Stomach (tissue), 4 donors: ENCODE data around the gene MZT2B.
A peak's percentile ranks its signal among the peaks of the same experiment; 100 is the strongest.

ENCODE experiments used
- POLR2AphosphoS5 ChIP-seq, 3 donors: sonication (generic); formaldehyde crosslinking; IDR thresholded peaks; one replicate each; pipeline ENCODE4 v1.6.1; 2016; ENCODE audit warnings: antibody characterized with exemption in 3 of 3
- TF ChIP-seq, protein P1 (sequence below), 7 experiments: fragments of 450-650 bp in 4 of 7; fragments of 200-600 bp in 3 of 7; sonication (generic) in 3 of 7; IDR thresholded peaks; one replicate each; pipeline ENCODE4 v1.5.1; 2016 to 2019; ENCODE audit warnings: antibody characterized with exemption in 7 of 7, control low read depth in 2 of 7, mild to moderate bottlenecking in 1 of 7

DNA sequence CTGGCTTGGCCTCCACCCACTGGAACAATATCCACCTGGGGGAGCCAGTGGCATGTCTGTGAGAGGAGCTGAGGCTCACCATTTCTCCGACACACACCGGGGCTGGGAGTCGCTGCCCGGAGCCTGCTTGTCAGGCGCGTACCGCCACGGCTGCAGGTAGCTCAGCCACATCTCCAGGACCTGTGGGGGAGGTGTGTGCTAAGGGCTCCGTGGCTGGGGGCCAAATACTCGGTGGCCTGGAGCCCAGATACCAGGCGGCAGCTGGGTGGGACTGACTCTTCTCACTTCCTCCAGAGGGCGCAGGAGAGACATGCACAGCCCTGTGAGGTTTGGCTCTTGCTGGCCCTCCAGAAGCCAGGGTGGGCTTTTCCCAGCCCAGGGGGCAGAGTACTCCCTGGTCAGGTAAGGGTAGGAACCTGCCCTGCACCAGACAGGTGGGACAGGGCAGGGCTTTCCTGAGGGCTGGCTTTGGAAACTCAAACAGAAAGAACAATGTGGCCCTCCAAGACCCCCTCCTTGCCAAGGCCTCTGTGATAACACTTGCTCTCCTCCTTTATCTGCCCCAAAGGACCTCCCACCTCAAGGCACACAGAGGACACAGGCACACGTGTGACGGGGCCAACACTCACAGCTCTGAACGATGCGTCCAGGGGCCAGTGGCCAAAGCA, 26.0 kb upstream of the MZT2B start:
- TF ChIP-seq, protein P1, sequence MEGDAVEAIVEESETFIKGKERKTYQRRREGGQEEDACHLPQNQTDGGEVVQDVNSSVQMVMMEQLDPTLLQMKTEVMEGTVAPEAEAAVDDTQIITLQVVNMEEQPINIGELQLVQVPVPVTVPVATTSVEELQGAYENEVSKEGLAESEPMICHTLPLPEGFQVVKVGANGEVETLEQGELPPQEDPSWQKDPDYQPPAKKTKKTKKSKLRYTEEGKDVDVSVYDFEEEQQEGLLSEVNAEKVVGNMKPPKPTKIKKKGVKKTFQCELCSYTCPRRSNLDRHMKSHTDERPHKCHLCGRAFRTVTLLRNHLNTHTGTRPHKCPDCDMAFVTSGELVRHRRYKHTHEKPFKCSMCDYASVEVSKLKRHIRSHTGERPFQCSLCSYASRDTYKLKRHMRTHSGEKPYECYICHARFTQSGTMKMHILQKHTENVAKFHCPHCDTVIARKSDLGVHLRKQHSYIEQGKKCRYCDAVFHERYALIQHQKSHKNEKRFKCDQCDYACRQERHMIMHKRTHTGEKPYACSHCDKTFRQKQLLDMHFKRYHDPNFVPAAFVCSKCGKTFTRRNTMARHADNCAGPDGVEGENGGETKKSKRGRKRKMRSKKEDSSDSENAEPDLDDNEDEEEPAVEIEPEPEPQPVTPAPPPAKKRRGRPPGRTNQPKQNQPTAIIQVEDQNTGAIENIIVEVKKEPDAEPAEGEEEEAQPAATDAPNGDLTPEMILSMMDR (IDR thresholded peaks at IDR 0.05), result peak in 5 of 7 experiments; percentile 41 to 69 (median 49)
- peak in 1 of 3 donors; percentile 26 for TF ChIP-seq POLR2AphosphoS5 (IDR thresholded peaks at IDR 0.05)
